GF-D8 (cell line): ENCODE results near the gene WWOX.

ENCODE experiments used
- DNase-seq: peaks from one replicate; lab custom pipeline; 2025; lab: John Stamatoyannopoulos, UW

Gene WWOX

DNA sequence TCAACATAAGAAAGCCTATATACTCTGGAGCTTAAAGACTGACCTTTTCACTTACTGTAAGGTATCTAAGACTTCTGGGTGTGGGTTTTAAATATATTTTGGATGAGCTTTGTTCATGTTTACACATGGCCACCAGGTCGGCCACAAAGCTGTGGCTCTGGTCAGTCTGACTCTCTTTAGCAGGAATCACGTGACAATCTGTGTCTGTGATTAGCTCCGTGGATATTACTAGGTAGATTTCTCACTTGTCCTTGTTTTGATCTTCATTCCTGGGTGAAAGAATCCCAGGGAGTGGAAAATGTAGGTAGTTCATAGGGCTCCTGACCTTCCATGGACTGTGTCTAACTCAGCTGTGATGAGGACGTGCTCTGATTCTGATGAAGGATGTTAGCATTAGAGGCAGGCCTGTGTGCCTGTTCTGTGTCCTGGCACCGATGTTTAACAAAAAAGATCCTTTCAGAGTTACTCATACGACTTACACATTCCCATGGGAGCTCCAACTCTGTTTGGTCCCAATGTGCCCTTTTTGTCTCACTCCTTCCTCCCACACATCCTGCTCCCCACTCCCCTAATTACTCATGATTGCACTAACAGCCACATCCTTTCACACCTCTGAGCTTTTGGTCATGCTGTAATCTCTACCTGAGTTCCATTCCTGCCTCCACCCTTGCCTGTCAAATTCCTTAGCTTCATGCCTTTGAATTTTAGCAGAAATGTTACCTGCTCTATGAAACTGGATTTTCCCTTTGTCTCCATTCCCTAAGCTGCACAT lies 1076.0 kb downstream of the WWOX start:
- no peak for DNase-seq

DNA sequence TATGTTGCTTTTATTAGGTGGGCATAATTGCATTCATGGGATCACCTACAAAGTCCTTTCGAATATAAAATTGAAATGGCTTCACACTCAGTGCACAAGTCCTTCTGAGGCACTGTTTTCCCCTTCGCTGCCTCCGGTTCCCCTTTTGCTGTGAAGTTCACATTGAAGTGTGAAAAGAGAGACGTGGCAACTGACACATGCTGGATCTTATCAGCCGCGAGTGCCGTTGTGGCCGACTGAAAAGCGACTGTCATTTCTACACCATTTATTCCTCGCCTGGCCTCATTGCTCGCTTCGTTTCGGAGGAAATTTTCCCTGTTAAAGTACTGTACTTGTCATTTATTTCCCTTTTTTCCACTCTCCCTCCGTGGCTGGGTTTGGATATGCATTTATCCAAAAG lies 1077.6 kb downstream of the WWOX start:
- no peak for DNase-seq

DNA sequence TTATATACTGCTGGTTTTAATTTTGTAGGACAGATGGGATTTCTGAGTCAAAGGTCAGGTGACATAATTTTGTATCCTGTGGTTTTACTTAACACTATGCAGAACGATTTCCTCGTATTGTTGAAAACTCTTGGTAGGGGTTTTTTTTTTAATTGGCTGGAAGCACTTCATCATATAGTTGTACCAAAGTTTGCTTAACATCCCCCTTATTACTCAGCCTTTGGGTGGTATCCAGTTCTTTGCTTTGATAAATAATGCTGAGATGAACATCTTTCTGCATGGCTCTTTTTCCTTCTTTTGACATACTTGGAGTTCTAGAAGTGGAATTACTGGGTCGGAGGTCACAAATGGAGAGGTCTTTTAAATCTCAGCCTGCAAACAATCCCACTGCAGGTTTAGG lies 1082.0 kb downstream of the WWOX start:
- DNase-seq = no peak

DNA sequence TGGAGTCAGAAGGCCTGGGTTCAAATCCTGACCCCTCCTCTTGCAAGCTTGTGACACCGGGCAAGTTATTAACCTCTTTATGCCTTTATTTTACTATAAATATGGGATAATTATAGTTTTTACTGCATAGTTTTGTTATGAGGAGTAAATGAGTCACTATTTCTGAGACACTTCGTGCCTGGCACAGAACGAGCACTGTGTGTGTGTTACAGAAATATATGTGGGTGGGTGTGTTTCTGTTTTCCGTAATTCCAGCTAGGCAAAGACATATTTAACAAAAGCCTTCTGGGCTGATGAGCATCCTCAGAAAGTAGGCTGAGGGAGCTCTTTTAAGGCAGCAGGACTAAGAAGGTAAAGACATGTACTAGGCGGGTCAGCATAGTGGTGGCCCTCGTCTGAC lies 1083.2 kb downstream of the WWOX start:
- DNase-seq = no peak

DNA sequence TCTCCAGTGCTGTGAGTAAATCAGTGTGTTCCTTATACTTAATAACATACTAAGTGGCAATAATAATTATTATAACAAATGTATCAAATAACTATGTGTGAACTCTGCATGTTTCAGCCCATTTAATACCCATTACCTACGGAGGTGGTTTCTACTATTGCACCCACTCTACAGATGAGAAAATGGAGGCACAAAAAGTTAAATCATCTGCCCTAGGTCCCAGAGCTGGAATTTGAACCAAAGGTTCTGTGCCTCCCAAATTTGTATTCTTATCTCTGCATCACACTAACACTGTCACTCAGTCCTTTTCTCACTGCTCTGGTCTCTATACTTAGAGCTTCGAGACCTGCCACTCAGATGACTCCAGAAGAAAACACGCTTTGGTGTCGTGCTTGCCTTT lies 1084.1 kb downstream of the WWOX start:
- no peak for DNase-seq

DNA sequence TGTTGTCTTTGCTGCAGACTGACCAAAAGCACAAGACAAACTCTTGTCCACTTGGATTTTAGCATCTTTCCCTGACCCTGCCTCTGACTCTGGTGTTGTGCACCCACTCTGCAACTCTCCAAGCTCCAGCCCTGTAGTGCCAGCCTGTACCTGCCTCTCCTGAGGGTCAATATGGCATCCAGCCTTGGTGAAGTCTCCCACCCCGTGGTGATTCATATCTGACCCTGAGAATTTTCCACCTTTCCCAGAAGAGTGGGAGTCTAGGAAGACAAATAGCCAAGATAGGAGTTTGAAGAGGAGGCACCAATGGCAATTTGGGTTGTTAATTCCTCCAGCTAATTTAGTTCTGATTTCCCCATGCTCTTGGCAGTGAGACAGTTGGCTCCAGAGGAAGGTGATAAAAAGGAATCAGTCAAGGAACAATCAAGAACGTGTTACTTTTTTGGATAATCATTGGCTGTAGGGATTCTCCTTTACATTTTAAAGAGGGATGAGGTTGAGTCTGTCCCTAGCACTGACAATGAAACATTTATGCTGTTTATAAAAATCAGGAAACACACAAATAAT lies 1085.1 kb downstream of the WWOX start:
- DNase-seq = no peak

DNA sequence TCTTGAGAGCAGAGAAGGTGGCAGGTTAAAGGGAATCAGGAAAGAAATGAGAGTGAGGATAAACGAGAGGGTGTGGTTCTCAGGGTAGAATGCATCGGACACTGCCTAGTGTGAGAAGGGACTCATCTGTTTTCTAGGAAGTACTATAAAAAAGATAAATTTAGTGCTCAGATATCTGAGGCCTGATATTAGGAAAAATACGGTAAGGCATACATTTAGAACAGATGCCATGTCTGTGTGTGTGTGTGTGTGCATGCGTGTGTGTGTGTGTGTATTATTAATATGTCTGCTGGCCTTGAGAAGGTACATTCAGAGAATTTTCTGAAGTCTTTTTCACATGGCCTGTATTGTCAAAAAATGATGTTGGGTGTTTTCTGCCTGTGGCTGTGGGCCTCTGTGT lies 1086.3 kb downstream of the WWOX start:
- DNase-seq = no peak

DNA sequence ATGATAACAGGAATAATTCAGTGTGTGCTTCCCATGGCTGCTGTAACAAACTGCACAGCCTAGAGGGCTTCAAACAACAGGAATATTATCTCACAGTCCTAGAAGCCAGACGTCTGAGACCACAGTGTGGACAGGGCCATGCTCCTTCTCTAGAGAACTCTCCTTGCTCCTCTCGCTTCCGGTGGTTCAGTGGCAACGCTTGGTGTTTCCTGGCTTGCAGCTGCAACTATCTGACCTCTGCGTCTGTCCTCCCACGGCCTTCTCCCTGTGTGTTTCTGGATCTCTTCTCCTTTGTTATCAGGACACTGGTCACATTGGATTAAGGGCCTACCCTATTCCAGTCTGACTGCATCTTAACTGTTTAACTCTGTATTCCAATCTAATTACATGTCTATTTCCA lies 1086.7 kb downstream of the WWOX start:
- DNase-seq = no peak

DNA sequence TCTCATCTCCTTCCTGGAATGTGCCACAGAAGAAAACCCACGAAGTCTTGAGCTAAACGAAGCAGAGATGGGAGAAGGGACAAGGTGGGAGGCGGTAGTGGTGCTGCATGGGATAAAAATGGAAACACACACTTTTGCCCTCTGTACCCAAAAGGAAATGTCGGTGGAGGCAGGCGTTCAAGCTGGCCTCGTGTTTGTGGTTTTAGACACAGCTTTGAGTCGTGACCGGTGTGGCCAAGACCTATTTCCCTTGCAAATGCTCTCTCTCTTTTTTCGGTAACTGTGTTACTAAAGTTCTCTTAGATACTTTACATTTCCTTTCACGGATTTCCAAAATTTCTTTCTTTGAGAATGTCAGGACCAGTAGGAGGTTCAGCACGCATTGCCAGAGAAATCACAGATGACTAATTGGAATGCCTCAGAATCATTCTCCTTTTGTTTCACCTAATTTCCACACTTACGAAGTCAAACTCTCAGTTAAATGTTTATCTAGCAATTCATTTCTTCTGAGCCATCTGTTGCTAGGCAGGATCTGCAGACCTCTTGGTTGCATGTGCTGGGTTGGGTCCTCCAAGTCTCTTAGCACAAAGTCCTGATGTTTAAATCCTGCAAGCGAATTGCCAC lies 1088.8 kb downstream of the WWOX start:
- no peak for DNase-seq

DNA sequence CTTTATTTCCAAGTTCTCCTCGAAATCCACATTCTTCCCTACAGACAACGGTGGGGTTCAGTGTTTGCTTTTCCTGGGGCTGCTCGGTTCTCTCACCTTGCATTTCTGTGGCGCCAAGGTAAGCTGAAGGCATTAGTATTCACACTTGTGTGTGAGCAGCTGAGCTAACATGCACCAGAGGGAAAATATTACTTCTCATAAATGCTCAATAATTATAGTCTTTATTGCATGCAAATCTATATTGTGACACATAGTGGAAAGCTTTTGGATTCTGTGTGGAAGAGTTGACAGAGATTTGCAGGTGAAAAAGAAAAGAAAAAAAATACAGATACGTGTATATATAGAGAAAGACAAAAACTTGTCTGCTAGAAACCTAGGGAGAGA lies 1089.3 kb downstream of the WWOX start:
- DNase-seq = no peak

DNA sequence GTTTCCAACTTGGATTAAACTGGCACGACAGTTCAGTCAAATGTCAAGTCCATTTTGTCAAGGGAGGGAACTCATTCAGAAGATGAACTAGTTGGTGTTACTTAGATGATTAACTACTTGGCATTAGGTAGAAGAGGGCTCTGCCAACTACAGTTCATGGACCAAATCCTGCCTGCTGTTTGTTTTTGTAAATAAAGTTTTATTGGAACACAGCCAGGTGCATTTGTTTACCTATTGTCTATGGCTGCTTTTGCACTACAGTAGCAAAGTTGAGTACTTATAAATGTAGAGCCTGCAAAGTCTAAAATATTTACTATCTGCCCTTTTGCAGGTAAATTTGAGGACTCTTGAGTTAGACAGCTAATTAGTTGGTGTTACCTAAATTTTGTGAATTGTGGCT lies 1091.1 kb downstream of the WWOX start:
- DNase-seq = no peak

DNA sequence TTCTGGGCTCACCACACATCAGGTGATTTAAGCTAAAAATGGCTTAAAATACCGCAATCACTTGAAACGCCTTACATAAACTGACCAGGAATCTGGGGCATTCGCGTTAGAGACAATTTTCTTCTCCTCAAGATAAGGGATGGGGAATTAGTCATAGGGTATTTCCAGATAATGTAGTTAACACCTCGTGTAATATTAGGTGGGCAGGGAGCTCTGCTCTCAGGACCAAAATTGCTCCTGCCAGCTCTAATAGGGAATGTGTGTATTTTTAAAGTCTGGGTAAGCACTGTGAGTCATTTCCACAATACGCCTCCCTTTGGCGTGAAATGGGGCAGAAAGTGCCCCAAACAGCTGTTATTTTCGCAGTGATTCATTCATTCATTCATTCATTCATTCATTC lies 1092.5 kb downstream of the WWOX start:
- no peak for DNase-seq

DNA sequence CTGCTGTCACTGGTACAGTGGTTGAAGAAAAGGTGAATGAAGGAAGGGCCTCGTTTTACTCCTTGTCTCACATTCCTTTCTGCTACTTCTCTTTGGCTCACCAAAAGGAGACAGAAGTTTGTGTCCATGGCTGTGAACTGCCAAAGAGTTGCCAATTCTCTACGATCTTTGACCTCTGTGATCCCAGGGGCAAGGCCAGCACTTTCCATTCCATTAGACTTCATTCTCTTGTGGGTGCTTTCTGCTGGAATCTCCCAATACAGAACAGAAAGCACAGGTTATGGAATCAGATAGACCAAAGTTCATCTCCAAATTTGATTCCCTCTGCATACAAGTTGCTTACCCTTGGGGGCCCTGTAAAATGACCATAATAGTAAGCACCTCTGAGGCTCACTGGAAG lies 1093.5 kb downstream of the WWOX start:
- DNase-seq = no peak

DNA sequence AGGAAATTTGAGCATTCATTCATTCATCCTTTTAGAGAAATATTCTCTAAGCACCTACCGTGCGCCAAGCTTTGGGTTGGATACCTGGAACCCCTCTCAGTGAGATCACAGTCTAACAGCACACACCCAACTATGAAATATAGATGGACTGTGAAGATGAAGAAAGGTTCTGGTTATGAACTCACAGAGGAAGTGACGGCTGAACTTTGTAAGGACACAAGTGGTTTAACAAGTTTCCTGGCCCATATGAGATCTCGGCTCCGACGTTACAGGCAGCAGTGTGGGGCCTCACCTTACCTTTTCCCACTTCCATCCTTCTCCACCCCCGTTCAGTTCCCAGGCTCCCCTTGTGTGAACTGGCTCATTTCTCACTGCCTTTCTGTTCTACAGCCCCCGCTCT lies 1094.8 kb downstream of the WWOX start:
- no peak for DNase-seq

DNA sequence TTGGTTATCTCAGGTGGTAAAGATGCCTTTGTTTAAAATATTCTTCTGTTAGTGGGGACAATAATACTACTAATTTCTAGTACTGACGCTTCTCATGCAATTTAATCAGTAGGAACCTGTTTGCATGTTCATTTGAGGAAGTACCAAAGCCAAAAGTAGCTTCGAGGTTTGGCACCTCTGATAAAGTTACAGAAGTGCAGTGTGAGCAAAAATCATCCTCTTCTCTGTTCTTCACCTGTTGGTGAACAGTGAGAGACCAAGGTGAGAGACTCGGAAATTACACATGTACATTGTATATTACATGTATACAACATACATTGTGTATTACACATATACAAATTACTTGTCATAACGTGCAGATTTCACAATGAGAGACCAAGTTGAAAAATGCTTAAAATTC lies 1096.5 kb downstream of the WWOX start:
- DNase-seq = no peak

DNA sequence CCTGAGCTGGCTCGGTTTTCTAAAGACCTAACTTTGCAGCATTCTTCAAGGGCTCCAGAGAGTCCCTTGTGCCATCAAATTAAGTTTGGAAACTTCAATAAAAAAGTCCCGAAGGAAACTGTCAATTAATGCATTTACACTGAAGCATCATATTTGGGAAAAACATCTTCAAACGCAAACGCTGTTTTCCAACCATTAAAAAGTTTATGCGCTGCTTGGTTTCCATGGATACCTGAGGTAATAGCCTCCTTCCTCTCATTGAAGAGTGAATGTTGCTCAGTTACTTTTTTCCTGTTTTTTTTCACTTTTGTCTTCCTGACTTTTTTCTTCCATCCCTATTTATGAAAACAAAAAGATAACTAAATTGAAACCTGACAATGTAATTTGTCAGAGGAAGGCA lies 1102.0 kb downstream of the WWOX start:
- no peak for DNase-seq

DNA sequence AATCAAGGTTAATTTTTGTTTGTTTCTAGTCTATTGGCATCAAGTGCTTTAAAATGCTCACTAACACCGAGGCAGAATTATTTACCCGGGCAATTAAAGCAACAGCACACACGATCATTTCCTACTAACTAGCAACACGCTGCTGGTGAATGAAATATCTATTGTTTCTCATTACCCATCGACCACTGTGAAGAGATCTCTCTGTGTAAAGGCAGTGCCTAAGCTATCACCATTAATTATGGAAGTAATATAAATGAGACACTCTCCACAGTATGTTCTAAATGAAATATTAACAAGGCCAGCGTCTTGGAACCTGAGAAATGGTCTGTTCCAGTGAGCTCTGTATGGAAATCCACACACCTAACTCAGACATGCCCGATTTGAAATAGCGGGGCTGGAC lies 1103.5 kb downstream of the WWOX start:
- no peak for DNase-seq

DNA sequence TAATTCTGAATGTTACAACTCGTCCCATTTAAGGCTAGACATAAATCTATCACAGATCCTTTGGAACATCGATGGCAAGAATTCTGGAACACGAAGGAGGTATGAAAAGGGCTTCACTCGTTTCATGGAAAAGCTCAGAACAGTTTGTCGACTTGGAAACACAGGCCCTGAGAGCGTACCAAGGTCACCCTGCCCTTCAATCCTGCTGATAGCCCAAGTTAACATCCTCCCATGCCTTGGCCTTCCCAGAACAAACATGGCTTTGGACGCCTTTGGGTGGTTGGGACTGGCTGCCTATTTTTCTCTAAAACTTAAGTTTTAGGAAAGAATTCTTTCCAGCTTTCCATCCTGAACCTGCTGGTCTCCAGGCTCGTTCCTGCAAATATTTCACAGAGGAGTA lies 1105.0 kb downstream of the WWOX start:
- no peak for DNase-seq

DNA sequence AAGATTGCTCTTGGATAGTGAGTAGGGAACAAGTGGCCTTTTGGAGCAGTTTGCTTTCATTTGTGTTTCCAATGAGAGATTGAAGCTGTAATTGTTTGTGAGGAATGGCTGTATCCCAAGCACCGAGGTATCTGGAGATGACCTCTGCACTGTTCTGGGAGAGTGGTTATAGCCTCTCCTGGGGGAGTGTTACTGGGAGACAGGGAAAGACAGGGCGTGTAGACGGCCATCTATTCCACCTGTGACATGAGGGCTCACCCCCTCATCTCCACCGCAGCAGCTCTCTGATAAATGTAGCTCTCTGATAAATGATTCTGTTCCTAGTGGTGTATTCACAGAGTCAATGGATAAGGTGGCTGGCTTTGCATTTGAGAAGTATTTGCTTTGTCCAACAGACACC lies 1107.4 kb downstream of the WWOX start:
- DNase-seq = no peak

DNA sequence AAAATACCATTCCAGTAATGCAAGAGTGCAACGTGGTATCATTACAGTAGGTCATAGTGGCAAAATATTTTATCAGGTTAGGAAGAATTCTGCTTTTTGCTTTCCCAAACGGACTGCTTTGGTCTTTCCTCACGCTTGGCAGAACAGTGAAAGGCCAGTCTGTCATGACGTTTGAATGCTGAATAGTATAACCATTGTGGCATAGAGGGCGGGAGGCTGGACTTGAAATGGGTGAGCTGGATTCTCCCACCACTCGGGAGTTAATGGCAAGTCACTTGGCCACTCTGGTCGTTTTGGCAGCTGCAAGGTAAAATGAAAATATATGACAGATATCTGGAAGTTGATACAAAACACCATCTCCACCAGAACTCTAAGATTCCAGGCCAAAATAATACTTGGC lies 1109.9 kb downstream of the WWOX start:
- DNase-seq = no peak

DNA sequence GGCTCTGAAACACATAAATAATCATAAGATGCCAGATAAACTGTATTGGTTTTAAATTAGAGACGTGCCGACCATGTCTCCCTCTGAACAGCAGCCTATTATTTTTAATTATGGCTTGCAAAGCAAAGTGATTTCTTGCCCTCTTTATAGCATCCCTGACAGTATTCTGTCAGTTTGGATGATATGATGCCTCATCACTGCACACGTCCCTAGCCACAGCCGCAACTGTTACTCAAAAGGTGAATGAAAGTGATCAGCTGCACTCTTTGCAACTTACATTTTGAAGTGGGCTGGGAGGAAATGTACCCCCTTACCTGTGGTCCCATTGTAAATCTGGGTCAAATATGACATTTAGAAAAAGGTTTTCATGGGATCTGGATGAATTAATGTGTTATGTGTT lies 1111.2 kb downstream of the WWOX start:
- DNase-seq = no peak

DNA sequence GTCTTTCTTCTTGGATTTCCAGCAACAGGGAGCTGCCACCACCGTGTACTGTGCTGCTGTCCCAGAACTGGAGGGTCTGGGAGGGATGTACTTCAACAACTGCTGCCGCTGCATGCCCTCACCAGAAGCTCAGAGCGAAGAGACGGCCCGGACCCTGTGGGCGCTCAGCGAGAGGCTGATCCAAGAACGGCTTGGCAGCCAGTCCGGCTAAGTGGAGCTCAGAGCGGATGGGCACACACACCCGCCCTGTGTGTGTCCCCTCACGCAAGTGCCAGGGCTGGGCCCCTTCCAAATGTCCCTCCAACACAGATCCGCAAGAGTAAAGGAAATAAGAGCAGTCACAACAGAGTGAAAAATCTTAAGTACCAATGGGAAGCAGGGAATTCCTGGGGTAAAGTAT lies 1112.1 kb downstream of the WWOX start:
- DNase-seq = no peak

DNA sequence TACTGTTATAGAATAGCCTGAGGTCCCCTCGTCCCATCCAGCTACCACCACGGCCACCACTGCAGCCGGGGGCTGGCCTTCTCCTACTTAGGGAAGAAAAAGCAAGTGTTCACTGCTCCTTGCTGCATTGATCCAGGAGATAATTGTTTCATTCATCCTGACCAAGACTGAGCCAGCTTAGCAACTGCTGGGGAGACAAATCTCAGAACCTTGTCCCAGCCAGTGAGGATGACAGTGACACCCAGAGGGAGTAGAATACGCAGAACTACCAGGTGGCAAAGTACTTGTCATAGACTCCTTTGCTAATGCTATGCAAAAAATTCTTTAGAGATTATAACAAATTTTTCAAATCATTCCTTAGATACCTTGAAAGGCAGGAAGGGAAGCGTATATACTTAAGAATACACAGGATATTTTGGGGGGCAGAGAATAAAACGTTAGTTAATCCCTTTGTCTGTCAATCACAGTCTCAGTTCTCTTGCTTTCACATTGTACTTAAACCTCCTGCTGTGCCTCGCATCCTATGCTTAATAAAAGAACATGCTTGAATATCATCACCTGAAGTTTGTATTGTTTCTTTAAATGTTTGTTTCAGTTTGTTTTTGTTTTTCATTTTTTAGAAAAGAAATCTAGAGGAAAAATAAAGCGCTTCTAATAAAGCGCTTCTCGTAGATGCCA lies 1112.8 kb downstream of the WWOX start:
- DNase-seq = no peak
